A549 (cell line): ENCODE measurements around the gene FOXP3. TPM values are rescaled to one million over a fixed set of nuclear protein-coding genes. Genes with fewer than 3 reads are reported as not detected.

Experiments used
- ATAC-seq, 2 experiments: fragments of 200-7000 bp in 1 of 2; fragments of >200 bp in 1 of 2; cut with Nextera tagmentation in 1 of 2; cut with Tn5 transposase in 1 of 2; 3 replicates each; pipeline versions ENCODE4 v1.8.0 to v1.9.1; 2018 to 2020; ENCODE audit warnings: mild to moderate bottlenecking in 1 of 2, moderate library complexity in 1 of 2
- CTCF ChIA-PET: fragments of 300-600 bp; sonication (Branson Sonifier 250); formaldehyde crosslinking; extraction: SDS; loops from one replicate; lab custom pipeline; 2021; ENCODE audit warnings: antibody characterized with exemption, inconsistent platforms; lab: Yijun Ruan, JAX
- POLR2A ChIA-PET: fragments of 350-600 bp; formaldehyde crosslinking; extraction: SDS; loops from one replicate; lab custom pipeline; 2021; ENCODE audit warnings: antibody characterized with exemption, inconsistent platforms; lab: Yijun Ruan, JAX
- DNase-seq, 2 experiments: peaks; one replicate each; pipeline versions ENCODE4 v3.0.0 to v3.0.0-alpha.2; 2011 to 2016; ENCODE audit warnings: low read depth in 1 of 2, low spot score in 1 of 2
- FAIRE-seq: peaks from 2 replicates; lab custom pipeline; 2011; peaks lifted over from hg19 to GRCh38; lab: Jason Lieb, UNC
- H3K27ac ChIP-seq, 2 experiments: fragments of >200 bp; sonication (Bioruptor Twin); formaldehyde crosslinking; 3 replicates each; pipeline ENCODE4 v1.5.1; 2016 to 2017
- H3K4me1 ChIP-seq: fragments of >200 bp; sonication (Bioruptor Twin); formaldehyde crosslinking; 3 replicates; pipeline ENCODE4 v1.6.1; 2016
- H3K4me2 ChIP-seq: fragments of >200 bp; sonication (Bioruptor Twin); formaldehyde crosslinking; 3 replicates; pipeline ENCODE4 v1.6.1; 2016
- H3K4me3 ChIP-seq: fragments of >200 bp; sonication (Bioruptor Twin); formaldehyde crosslinking; 3 replicates; pipeline ENCODE4 v1.5.1; 2016
- H3K9me3 ChIP-seq: fragments of >200 bp; sonication (Bioruptor Twin); formaldehyde crosslinking; 3 replicates; pipeline ENCODE4 v1.6.1; 2016
- CBX8 ChIP-seq: fragments of 200-600 bp; sonication (generic); IDR thresholded peaks from 2 replicates; pipeline ENCODE4 v1.6.1; 2016
- CEBPB ChIP-seq, 2 experiments: fragments of >200 bp in 1 of 2; sonication (Bioruptor Twin) in 1 of 2; formaldehyde crosslinking in 1 of 2; IDR thresholded peaks; 2 replicates each; pipeline ENCODE4 v1.6.1; 2012 to 2016
- CHD4 ChIP-seq: fragments of 200-600 bp; sonication (generic); IDR thresholded peaks from 2 replicates; pipeline ENCODE4 v1.6.1; 2016; ENCODE audit warnings: antibody characterized with exemption, mild to moderate bottlenecking, borderline replicate concordance
- EHMT2 ChIP-seq: fragments of 200-600 bp; sonication (generic); IDR thresholded peaks from 2 replicates; pipeline ENCODE4 v1.6.1; 2016; ENCODE audit warnings: antibody characterized with exemption, low read depth, mild to moderate bottlenecking, moderate library complexity
- EP300 ChIP-seq, 2 experiments: fragments of >200 bp; sonication (Bioruptor Twin); formaldehyde crosslinking; IDR thresholded peaks; 2 replicates in 1 of 2; 3 replicates in 1 of 2; pipeline ENCODE4 v1.6.1; 2016 to 2017
- ESRRA ChIP-seq: fragments of 150-350 bp; IDR thresholded peaks from 2 replicates; pipeline ENCODE4 v1.6.1; 2014; ENCODE audit warnings: mild to moderate bottlenecking, low read length, borderline replicate concordance
- FOSL2 ChIP-seq, 2 experiments: fragments of 450-650 bp in 1 of 2; fragments of >200 bp in 1 of 2; sonication (Bioruptor Twin) in 1 of 2; formaldehyde crosslinking; IDR thresholded peaks; 2 replicates each; pipeline versions ENCODE4 v1.5.0 to v1.6.1; 2016 to 2020; ENCODE audit warnings: mild to moderate bottlenecking in 1 of 2, moderate library complexity in 1 of 2
- FOXS1 ChIP-seq: fragments of 250-450 bp; sonication (Bioruptor Pico); IDR thresholded peaks from 2 replicates; pipeline ENCODE4 v1.5.0; 2020; ENCODE audit warnings: mild to moderate bottlenecking, moderate library complexity
- HDAC2 ChIP-seq: fragments of 200-600 bp; sonication (generic); IDR thresholded peaks from 2 replicates; pipeline ENCODE4 v1.6.1; 2016
- HEYL ChIP-seq: fragments of 250-450 bp; sonication (Bioruptor Pico); IDR thresholded peaks from 2 replicates; pipeline ENCODE4 v1.8.0; 2021; ENCODE audit warnings: mild to moderate bottlenecking, moderate library complexity
- HOXB5 ChIP-seq: fragments of 250-450 bp; sonication (Bioruptor Pico); IDR thresholded peaks from 2 replicates; pipeline ENCODE4 v1.5.0; 2020; ENCODE audit warnings: mild to moderate bottlenecking, moderate library complexity
- JUN ChIP-seq, 2 experiments: fragments of >200 bp; sonication (Bioruptor Twin); formaldehyde crosslinking; IDR thresholded peaks; 2 replicates in 1 of 2; 3 replicates in 1 of 2; pipeline ENCODE4 v1.6.1; 2016 to 2017
- MYC ChIP-seq: IDR thresholded peaks from 2 replicates; pipeline ENCODE4 v1.6.1; 2012; ENCODE audit warnings: mild to moderate bottlenecking, inconsistent platforms, low read length, improper control_type of control experiment, borderline replicate concordance
- NFE2L2 ChIP-seq: fragments of 150-350 bp; conservative IDR thresholded peaks from 2 replicates; pipeline ENCODE4 v1.6.1; 2014; ENCODE audit warnings: low read length
- POLR2A ChIP-seq: IDR thresholded peaks from 2 replicates; pipeline ENCODE4 v1.6.1; 2012; ENCODE audit warnings: mild to moderate bottlenecking, low read length
- RFX5 ChIP-seq: fragments of 450-650 bp; IDR thresholded peaks from 2 replicates; pipeline ENCODE4 v1.7.1; 2014; ENCODE audit warnings: antibody characterized with exemption, mild to moderate bottlenecking, moderate library complexity
- TP53 ChIP-seq: fragments of 250-450 bp; sonication (Bioruptor Pico); IDR thresholded peaks from 2 replicates; pipeline ENCODE4 v1.5.0; 2021; ENCODE audit warnings: mild to moderate bottlenecking, moderate library complexity
- WGBS: methylation state at CpG from one replicate; pipeline ENCODE4 v1.1.6; 2017; ENCODE audit errors: missing lambda C conversion rate; 5-methylcytosine and 5-hydroxymethylcytosine counted together
- polyA plus RNA-seq, 4 experiments: library from polyadenylated mRNA; depleted of rRNA in 3 of 4; stranded (reverse); fragments of >200 nt; fragmentation: RNase III in 1 of 4; extraction: RNeasy Plus Mini Kit Qiagen cat#74134 plus additional on column Dnase treatment in 1 of 4; gene quantifications; 2 replicates in 3 of 4; 3 replicates in 1 of 4; pipeline ENCODE4 v1.2.3, GENCODE V29; 2011 to 2017
- TF ChIP-seq, protein P1 (sequence below): fragments of 250-450 bp; sonication (Bioruptor Pico); IDR thresholded peaks from 2 replicates; pipeline ENCODE4 v1.5.0; 2021; ENCODE audit warnings: mild to moderate bottlenecking, moderate library complexity, borderline replicate concordance

Gene FOXP3
- polyA plus RNA-seq, 2 of the 4 experiments (the other 2 are of a cell fraction): 0.04 to 0.13 TPM

- no peak for DNase-seq
- Histone ChIP-seq H3K9me3 (no peaks in the 10 kb centered on the region), H3K27ac (no peak overlapping the region), H3K4me1 (no peaks in the 10 kb centered on the region), H3K4me2 (no peak overlapping the region)
- FAIRE-seq: no peak
- no peak for ATAC-seq
- TF ChIP-seq EHMT2 (no peak), HOXB5 (CRISPR knock-in tag) (no peak), HEYL (CRISPR knock-in tag) (no peak), MYC (no peak), TP53 (no peak), RFX5 (no peak), ESRRA (no peak), CHD4 (no peak), CBX8 (no peak), FOXS1 (CRISPR knock-in tag) (no peak), JUN (IDR thresholded peaks at IDR 0.05) (no peak), CEBPB (IDR thresholded peaks at IDR 0.05) (no peak), NFE2L2 (no peak), FOSL2 (IDR thresholded peaks at IDR 0.05) (no peak), FOSL2 (CRISPR knock-in tag; IDR thresholded peaks at IDR 0.05) (no peak), HDAC2 (no peak)
- TF ChIP-seq, protein P1, sequence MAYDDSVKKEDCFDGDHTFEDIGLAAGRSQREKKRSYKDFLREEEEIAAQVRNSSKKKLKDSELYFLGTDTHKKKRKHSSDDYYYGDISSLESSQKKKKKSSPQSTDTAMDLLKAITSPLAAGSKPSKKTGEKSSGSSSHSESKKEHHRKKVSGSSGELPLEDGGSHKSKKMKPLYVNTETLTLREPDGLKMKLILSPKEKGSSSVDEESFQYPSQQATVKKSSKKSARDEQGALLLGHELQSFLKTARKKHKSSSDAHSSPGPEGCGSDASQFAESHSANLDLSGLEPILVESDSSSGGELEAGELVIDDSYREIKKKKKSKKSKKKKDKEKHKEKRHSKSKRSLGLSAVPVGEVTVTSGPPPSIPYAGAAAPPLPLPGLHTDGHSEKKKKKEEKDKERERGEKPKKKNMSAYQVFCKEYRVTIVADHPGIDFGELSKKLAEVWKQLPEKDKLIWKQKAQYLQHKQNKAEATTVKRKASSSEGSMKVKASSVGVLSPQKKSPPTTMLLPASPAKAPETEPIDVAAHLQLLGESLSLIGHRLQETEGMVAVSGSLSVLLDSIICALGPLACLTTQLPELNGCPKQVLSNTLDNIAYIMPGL (CRISPR knock-in tag): no peak
- TF ChIP-seq, all 56 proteins: peak for 0
- POLR2A ChIA-PET: no interaction called here
- CTCF ChIA-PET: interaction anchor here (1.2 kb wide), 1 partner anchor 32 kb away, joined by 3 read pairs; no protein-coding TSS in a partner anchor
- 94% methylated on average over 12 of the region's 17 CpGs for WGBS
- no peak overlapping the region for H3K4me3 ChIP-seq
Measured at GRCh38 chrX:49260221-49260985, 4.1 kb downstream of the FOXP3 start.

DNA sequence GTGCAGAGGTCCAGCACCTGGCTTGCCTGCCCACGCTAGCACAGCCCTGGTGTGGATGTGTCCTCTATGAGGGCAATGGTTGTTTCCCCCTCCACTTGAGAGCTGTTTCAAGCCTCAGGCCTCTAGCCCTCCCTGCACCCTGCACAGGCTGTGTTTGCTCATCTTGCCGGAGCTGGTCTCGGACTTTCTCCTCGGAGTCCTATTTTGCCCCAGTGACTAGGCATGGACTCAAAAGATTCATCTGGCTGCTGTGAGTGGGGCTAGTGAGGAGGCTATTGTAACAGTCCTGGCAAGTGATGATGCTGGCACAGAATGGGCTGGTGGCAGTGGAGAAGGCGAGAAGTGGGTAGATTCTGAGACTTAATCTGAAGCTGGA, 5.8 kb downstream of the FOXP3 start:
- POLR2A ChIA-PET: interaction anchor here (0.6 to 0.7 kb wide), 2 partner anchors 9 to 64 kb away, joined by 3 to 5 read pairs; no protein-coding TSS in a partner anchor
- no peak for FAIRE-seq
- H3K9me3 ChIP-seq: no peaks in the 10 kb centered on the region
- no peak overlapping the region for H3K4me3 ChIP-seq
- DNase-seq: no peak
- 81% methylated on average over 4 of the region's 5 CpGs for WGBS
- CTCF ChIA-PET: interaction anchor here (0.7 to 1.0 kb wide), 2 partner anchors 9 to 66 kb away, joined by 3 read pairs; no protein-coding TSS in a partner anchor
- H3K4me2 ChIP-seq: no peak overlapping the region
- H3K4me1 ChIP-seq: no peaks in the 10 kb centered on the region
- ATAC-seq: no peak
- TF ChIP-seq POLR2A: no peak
- no peak overlapping the region for H3K27ac ChIP-seq

- Histone ChIP-seq H3K4me1 (no peaks in the 10 kb centered on the region), H3K9me3 (no peaks in the 10 kb centered on the region), H3K4me3 (no peak overlapping the region), H3K27ac (no peak overlapping the region), H3K4me2 (no peak overlapping the region)
- no peak for ATAC-seq
- TF ChIP-seq EP300 (IDR thresholded peaks at IDR 0.05): no peak
- WGBS: 70% methylated on average over 7 of the region's 20 CpGs
- ChIA-PET CTCF (interaction anchor here (1.0 kb wide), 1 partner anchor 65 kb away, joined by 3 read pairs; no protein-coding TSS in a partner anchor), POLR2A (no interaction called here)
- no peak for DNase-seq
- no peak for FAIRE-seq
Measured at GRCh38 chrX:49257846-49258748, 6.4 kb downstream of the FOXP3 start.
